ENCODE data around the gene TBATA. TPM values are rescaled to one million over a fixed set of nuclear protein-coding genes. Genes with fewer than 3 reads are reported as not detected.

Gene TBATA
- total RNA-seq, 1 donor from 2014 or later: not detected

- Histone ChIP-seq H3K27me3 (no peaks in the 10 kb centered on the region), H3K4me3 (no peak overlapping the region), H3K36me3 (no peaks in the 10 kb centered on the region), H3K9me3 (no peaks in the 10 kb centered on the region), H3K4me1 (no peaks in the 10 kb centered on the region), H3K27ac (no peak overlapping the region)
- TF ChIP-seq POLR2A (IDR thresholded peaks at IDR 0.05): no peak
- TF ChIP-seq POLR2AphosphoS5 (IDR thresholded peaks at IDR 0.05; ENCODE audit: insufficient read depth in 1 of 2, low read depth in 1 of 2): no peak
- TF ChIP-seq CTCF (IDR thresholded peaks at IDR 0.05): no peak
- no peak for DNase-seq (ENCODE audit: extremely low spot score in 2 of 2)
- intact Hi-C loops (cut with DNase I): no loop called here
These were observed 22.4 kb upstream of the TBATA start for GRCh38 chr10:70807556-70807955.

- no peaks in the 10 kb centered on the region for H3K36me3 ChIP-seq
- intact Hi-C loops (cut with DNase I): no loop called here
- H3K27ac ChIP-seq: no peak overlapping the region
- no peaks in the 10 kb centered on the region for H3K27me3 ChIP-seq
- H3K4me1 ChIP-seq: no peaks in the 10 kb centered on the region
- no peak for DNase-seq (ENCODE audit: extremely low spot score in 2 of 2)
- no peak for TF ChIP-seq POLR2AphosphoS5 (IDR thresholded peaks at IDR 0.05; ENCODE audit: insufficient read depth in 1 of 2, low read depth in 1 of 2)
- no peak for TF ChIP-seq CTCF (IDR thresholded peaks at IDR 0.05)
- no peak for TF ChIP-seq POLR2A (IDR thresholded peaks at IDR 0.05)
- no peaks in the 10 kb centered on the region for H3K9me3 ChIP-seq
- no peak overlapping the region for H3K4me3 ChIP-seq
These were observed 21.7 kb upstream of the TBATA start for GRCh38 chr10:70806841-70807240.

GRCh38 chr10:70805619-70806215 lies 20.5 kb upstream of the TBATA start:
- H3K4me1 ChIP-seq: no peaks in the 10 kb centered on the region
- intact Hi-C loops (cut with DNase I): no loop called here
- no peaks in the 10 kb centered on the region for H3K9me3 ChIP-seq
- no peaks in the 10 kb centered on the region for H3K36me3 ChIP-seq
- H3K27me3 ChIP-seq: no peaks in the 10 kb centered on the region
- no peak overlapping the region for H3K27ac ChIP-seq
- no peak for DNase-seq (ENCODE audit: extremely low spot score in 2 of 2)
- H3K4me3 ChIP-seq: no peak overlapping the region
- no peak for TF ChIP-seq POLR2AphosphoS5 (IDR thresholded peaks at IDR 0.05; ENCODE audit: insufficient read depth in 1 of 2, low read depth in 1 of 2)
- no peak for TF ChIP-seq POLR2A (IDR thresholded peaks at IDR 0.05)
- no peak for TF ChIP-seq CTCF (IDR thresholded peaks at IDR 0.05)

- intact Hi-C loops (cut with DNase I): no loop called here
- TF ChIP-seq POLR2AphosphoS5 (IDR thresholded peaks at IDR 0.05; ENCODE audit: insufficient read depth in 1 of 2, low read depth in 1 of 2): peak in 1 of 2 donors; percentile 35
- no peak for TF ChIP-seq CTCF (IDR thresholded peaks at IDR 0.05)
- no peak for TF ChIP-seq POLR2A (IDR thresholded peaks at IDR 0.05)
These were observed 19.2 kb upstream of the TBATA start for GRCh38 chr10:70804421-70804808.

GRCh38 chr10:70803775-70804420 lies 18.7 kb upstream of the TBATA start:
- H3K9me3 ChIP-seq: no peaks in the 10 kb centered on the region
- no peak overlapping the region for H3K27ac ChIP-seq
- no peaks in the 10 kb centered on the region for H3K4me1 ChIP-seq
- H3K36me3 ChIP-seq: no peaks in the 10 kb centered on the region
- TF ChIP-seq CTCF (IDR thresholded peaks at IDR 0.05) (no peak), POLR2AphosphoS5 (IDR thresholded peaks at IDR 0.05; ENCODE audit: insufficient read depth in 1 of 2, low read depth in 1 of 2) (no peak), POLR2A (IDR thresholded peaks at IDR 0.05) (no peak)
- H3K27me3 ChIP-seq: no peaks in the 10 kb centered on the region
- no peak overlapping the region for H3K4me3 ChIP-seq
- intact Hi-C loops (cut with DNase I): no loop called here
- peak in 1 of 2 donors; percentile 80 for DNase-seq (ENCODE audit: extremely low spot score in 2 of 2)

More at GRCh38 chr10:70804421-70804808, 19.2 kb upstream of the TBATA start:
- DNase-seq (ENCODE audit: extremely low spot score in 2 of 2): peak in 1 of 2 donors; percentile 20
- H3K27me3 ChIP-seq: no peaks in the 10 kb centered on the region
- no peaks in the 10 kb centered on the region for H3K9me3 ChIP-seq
- no peaks in the 10 kb centered on the region for H3K4me1 ChIP-seq
- no peak overlapping the region for H3K27ac ChIP-seq
- H3K4me3 ChIP-seq: no peak overlapping the region
- no peaks in the 10 kb centered on the region for H3K36me3 ChIP-seq
